Eye (tissue), 1 donor: ENCODE data around the gene ERICH3.
"Not testable (repeated sequence)": the region's sequence is repeated elsewhere in the genome, so short reads cannot be mapped to it uniquely, and the experiment has no call there.

ENCODE experiments used
- DNase-seq: peaks from one replicate; pipeline ENCODE4 v3.0.0-alpha.2; 2015

ERICH3 gene

DNA sequence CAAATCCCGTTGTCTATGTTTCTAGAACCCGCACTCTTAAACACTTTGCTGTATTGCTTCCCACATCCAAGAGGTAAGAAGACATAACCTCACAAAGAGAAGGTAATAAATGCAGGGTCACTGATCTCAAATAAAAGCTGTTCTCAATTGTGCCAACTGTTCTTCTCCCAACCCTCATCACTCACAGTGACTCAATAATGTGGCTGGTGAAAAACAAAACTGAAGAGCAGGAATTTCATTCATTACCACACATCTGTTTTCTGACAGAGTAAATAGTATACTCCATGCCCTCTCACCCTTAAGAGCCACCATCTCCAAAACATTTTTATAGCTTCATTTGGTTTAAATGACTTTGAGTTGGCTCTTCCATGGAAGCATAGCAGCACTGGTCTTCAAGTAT, 6.2 kb upstream of the ERICH3 start:
- DNase-seq: no peak

DNA sequence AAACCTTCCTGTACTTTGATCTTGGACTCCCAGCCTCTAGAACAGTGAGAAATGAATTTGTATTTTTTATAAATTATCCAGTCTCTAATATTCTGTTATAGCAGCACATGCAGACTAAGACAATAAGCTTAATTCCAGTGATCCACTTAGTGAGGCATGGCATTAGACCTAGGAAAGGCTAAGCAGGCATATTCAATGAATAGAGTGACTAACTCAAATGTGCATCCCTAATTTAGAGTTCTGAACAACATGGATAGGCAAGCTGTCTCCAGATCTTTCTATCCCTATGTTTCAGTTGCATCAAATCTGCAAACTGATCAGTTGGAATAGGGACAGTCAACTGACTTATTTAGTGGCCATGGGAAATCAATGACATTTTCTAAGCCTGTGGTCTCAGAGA, 4.3 kb upstream of the ERICH3 start:
- no peak for DNase-seq

GRCh38 chr1:74674278-74675048, 871 bp upstream of the ERICH3 start:
- DNase-seq: no peak

- DNase-seq: not testable (repeated sequence)
These were observed 2.7 kb downstream of the ERICH3 start for GRCh38 chr1:74670866-74671265.

GRCh38 chr1:74654708-74655107, 18.9 kb downstream of the ERICH3 start:
- no peak for DNase-seq

GRCh38 chr1:74652711-74653139, 20.9 kb downstream of the ERICH3 start:
- peak; percentile 15 for DNase-seq

DNA sequence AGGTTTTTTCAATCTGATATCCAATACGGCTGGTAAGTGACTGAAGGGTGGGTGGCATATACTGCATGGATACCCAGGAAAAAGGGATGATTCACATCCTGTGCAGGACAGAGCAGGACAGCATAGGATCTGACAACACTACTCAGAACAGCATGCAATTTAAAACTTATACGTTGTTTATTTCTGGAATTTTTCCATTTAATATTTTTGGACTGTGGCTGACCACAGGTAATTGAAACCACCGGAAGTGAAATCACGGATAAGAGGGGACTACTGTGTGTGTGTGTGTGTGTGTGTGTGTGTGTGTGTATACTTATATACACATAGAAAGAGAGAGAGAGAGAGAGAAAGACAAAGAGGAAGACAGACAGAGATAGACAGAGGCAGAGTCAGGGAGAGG, 23.0 kb downstream of the ERICH3 start:
- DNase-seq: no peak

GRCh38 chr1:74641876-74642275, 31.7 kb downstream of the ERICH3 start:
- DNase-seq: no peak

DNA sequence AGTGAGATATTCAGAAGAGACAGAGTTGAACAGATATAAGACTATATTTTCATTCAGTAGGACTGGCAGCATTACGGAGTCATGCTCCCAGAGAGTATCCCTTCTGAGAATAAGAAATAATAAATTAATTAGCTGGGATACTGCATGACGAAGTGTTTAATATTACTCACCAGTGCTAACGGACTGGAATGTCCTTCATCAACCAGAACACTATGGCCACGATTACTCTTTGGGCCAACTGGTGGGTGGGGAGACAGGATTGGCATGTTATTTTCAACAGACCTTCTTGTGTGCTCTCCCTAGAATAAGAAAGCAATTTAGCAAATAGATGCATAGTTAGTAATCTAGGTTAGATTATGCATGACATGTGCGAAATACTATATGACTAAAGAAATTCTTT, 32.4 kb downstream of the ERICH3 start:
- no peak for DNase-seq

- DNase-seq: no peak
These were observed 36.3 kb downstream of the ERICH3 start for GRCh38 chr1:74637296-74637695.

DNA sequence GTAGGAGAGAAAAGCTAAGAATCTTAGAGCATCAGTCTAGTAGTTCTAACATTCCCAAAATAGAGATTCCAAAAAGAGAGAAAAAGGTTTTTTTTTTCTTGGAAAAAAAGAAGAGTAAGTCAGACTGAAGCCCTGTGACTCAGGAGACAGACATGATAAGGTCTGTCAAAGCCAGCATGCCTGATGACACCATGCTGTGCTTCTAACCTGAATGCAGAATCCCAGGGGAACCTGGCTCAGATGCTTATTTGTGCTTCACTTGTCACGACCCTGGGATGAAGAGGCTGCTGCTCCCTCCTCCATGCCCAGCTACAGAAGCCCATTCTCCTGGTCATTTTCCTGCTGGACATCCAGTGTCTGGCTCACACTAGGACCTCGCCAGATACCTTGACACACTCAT, 44.3 kb downstream of the ERICH3 start:
- peak; percentile 75 for DNase-seq

GRCh38 chr1:74623716-74624115, 49.9 kb downstream of the ERICH3 start:
- no peak for DNase-seq

GRCh38 chr1:74620242-74620641, 53.4 kb downstream of the ERICH3 start:
- no peak for DNase-seq

DNA sequence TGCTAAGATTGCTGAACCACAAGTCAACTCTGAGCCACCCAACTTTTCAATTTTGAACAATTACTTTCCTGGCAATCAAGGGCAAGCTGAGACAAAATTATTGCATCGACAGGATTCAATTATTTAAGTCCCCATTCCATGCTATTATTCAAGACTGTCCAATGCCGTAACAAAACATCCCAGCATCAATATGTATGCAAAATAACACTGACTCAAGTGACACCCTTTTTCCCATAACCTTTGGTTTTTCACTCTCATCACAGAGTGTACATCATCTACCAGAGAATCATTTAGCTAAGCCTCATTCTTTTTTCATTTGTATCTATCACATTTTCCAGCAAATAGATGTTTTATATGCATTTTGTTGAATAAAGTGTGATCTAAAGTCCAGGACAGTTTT, 54.6 kb downstream of the ERICH3 start:
- no peak for DNase-seq

GRCh38 chr1:74613894-74614293, 59.7 kb downstream of the ERICH3 start:
- no peak for DNase-seq

- DNase-seq: no peak
These were observed 61.7 kb downstream of the ERICH3 start for GRCh38 chr1:74611887-74612286.

GRCh38 chr1:74610961-74611360, 62.6 kb downstream of the ERICH3 start:
- no peak for DNase-seq

GRCh38 chr1:74609810-74610371, 63.7 kb downstream of the ERICH3 start:
- DNase-seq: no peak

DNA sequence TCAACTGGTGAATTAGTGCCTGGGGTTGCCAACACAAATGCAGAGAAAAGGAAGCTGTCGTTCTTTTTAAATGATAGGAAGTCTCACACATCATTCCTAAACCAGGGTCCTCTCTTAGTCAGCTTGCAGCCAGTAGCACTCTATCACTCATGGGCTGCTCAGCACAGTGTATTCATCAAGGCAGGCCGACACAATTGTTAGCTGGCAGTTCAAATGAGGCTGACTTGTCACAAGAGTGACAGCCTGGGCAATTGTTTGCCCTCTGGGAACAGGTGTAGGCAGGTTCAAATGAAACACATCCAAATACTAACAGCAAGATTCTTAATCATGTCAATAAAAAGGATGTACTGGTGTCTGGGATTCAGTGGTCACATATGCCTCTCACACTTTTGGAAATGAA, 76.9 kb downstream of the ERICH3 start:
- peak; percentile 69 for DNase-seq

GRCh38 chr1:74593887-74594866, 79.4 kb downstream of the ERICH3 start:
- no peak for DNase-seq

- DNase-seq: no peak
These were observed 80.8 kb downstream of the ERICH3 start for GRCh38 chr1:74592580-74593355.

DNA sequence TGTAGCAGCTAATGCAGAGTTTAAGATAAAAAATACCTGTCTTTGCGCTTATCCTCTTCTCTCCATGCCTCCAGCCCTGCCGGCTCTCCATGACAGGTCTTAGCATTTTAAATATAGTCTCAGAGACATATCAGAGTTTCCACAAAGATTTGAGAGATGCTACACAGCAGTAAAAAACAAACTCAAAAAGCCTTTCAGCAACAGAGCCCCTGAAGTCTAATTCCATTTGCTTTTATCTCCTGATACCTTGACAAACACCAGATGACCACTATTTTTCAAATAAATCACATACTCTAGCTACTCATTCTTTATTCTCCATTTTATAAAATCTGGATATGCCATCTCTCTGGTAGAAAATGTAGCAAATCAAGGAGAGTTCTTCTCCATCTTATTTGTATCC, 81.6 kb downstream of the ERICH3 start:
- no peak for DNase-seq

GRCh38 chr1:74590288-74590687, 83.3 kb downstream of the ERICH3 start:
- no peak for DNase-seq
